Activated CD8-positive, alpha-beta memory T cell treated with anti-CD3 and anti-CD28 coated beads for 48 hours (primary cell): ENCODE results near the gene HECTD3.
"Not testable (repeated sequence)": the region's sequence is repeated elsewhere in the genome, so short reads cannot be mapped to it uniquely, and the experiment has no call there.

ENCODE experiments used
- DNase-seq, 3 experiments: peaks; one replicate each; pipeline ENCODE4 v3.0.0-alpha.2; 2020; ENCODE audit warnings: low read depth in 2 of 3, low spot score in 2 of 3

HECTD3 gene

DNA sequence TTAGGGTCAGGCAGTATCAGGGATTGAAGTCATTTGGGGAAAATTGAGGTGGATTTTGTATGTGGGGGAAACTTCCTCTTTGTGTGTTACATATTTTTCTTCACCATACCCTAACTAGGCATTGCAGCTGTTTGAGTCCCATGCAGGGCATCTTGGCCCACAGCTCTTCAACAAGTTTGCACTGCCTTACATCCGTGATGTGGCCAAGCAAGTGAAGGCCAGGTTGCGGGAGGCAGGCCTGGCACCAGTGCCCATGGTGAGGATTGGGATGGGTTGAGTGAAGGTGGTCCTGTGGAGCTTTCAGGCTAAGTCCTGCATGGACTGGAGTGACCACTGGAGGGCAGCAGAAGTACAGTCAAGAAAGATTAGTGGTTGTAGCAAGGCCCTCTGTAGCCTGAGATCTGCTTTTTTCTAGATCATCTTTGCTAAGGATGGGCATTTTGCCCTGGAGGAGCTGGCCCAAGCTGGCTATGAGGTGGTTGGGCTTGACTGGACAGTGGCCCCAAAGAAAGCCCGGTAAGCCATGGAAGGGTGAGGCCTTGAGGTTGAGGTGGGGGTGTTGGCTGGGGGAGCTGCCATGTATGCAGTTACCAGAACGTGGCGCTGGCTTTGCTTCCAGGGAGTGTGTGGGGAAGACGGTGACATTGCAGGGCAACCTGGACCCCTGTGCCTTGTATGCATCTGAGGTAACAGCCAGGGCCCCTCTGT lies 3.4 kb upstream of the HECTD3 start:
- DNase-seq, result peak in 2 of 3 experiments; percentile 53 to 57

DNA sequence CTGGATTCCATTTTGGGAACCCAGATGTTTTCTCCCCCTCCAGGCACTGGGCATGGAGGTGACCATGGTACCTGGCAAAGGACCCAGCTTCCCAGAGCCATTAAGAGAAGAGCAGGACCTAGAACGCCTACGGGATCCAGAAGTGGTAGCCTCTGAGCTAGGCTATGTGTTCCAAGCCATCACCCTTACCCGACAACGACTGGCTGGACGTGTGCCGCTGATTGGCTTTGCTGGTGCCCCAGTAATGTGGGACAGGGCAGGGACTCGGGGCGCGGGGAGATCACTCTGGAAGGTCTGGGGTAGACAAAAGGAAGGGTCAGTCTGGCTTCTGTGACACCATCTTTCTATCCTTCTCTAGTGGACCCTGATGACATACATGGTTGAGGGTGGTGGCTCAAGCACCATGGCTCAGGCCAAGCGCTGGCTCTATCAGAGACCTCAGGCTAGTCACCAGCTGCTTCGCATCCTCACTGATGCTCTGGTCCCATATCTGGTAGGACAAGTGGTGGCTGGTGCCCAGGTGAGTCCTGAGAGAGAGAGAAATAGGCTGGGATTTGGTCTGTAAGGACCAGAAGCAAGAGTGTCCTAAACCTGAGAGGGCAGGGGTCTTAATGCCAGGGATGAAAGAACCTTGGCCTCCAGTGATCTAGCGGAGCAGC lies 2.6 kb upstream of the HECTD3 start:
- no peak for DNase-seq

DNA sequence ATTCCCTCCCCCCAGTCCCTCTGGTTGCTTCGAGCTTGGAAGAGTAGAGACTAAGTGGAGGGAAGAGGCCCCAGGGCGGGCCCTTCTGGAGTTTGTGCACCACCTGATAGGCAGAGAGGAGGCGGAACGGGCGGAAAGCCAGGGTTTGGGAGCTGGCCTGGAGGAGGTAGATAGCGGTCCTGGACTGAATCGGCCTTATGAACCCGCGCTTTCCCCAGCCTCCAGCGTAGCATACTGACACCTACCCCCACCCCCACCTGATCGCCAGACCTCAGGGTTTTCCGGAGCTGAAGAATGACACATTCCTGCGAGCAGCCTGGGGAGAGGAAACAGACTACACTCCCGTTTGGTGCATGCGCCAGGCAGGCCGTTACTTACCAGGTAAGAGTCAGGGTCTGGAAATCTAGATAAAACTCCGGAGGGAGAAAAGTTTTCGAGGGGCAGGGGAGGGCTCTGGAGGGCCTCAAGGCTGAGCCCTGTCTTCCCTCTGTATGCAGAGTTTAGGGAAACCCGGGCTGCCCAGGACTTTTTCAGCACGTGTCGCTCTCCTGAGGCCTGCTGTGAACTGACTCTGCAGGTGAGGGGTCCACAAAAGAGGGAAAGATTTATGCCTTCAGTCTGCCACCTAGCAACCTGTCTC lies 1.6 kb upstream of the HECTD3 start:
- DNase-seq, result no peak

DNA sequence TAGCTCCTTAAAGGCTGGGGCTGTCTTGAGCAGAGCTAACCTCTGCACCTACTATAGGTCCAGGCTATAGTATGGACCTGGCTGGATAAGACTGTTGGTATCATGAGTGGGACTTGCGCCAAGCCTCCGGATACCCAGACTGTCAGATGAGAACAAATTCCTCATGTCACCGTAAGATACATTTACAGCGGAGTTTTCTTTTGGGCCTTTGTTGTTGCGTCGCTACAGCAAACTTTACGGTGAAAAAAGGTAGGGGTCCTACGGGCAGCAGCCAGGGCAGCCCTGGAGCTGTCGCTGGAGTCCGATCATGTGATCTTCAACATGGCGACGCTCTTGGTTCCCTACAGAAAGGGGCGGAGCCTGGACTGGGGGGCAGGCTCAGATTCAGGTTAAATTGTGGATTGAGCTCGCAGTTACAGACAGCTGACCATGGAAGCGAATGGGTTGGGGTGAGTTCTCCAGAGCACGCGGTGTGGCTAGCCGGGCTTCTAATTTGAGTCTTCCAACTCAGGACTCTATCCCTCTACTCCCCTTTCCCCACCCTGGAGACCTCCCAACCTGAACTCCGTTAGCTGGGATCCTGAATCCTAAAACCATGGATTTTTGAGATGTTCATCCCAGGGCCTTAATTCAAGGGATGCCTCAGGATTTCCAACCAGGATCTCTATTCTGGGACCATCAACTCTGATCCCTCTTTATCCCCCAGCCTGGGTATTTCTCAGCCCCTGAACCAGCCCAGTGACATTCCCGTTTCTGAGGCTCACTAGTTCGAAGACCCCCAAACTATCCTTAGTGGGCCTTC lies 914 bp upstream of the HECTD3 start, which contains the start of gene UROD:
Gene UROD, plus strand, starts transcription at position 418 of the 802 bp plus-strand sequence. Its CDS starts 12 bp downstream, at position 430.
- peak; percentile 58 to 72 (median 63) for DNase-seq

DNA sequence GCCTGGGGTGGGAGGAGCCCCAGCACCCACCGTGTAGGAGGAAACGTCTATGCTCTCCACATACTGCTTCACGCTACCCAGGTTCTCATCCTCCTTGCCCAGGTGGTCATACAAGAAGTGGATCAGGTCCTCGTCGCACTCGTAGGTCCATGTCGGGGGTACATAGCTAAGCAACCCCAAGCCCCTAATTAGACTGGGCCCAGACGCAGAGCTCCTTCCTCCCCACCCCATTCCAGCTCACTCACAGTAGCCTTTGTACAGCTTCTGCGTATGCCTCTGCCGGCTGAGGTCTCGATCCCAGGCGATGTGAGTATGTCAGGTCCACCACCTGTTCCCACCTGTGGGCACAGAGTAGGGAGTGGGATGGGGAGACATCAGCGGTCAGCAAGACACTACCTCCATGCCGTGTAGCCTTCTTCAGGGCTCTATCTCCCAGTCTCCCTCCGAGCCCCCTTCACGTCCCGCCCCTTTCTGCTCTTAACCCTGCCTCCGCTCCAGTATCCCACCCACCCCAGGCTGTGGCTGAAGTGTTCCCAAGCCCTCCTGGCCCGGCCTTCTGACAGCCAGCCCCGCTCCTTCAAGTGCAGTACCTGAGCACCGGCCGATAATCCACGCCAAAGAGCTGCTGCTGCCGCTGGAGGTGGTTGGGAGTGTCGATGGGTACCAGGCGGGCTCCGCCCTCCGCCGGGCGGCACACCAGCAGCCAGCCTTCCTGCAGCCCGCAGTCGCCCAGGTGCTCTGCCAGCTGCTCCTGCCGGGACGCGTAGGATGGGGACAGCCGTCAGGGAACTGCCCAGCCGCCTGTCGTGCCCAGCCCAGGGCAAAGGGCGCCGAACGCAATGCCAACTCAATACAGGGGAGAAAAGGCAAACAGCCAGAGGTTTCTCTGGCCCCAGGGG lies 919 bp downstream of the HECTD3 start:
- DNase-seq, result no peak

DNA sequence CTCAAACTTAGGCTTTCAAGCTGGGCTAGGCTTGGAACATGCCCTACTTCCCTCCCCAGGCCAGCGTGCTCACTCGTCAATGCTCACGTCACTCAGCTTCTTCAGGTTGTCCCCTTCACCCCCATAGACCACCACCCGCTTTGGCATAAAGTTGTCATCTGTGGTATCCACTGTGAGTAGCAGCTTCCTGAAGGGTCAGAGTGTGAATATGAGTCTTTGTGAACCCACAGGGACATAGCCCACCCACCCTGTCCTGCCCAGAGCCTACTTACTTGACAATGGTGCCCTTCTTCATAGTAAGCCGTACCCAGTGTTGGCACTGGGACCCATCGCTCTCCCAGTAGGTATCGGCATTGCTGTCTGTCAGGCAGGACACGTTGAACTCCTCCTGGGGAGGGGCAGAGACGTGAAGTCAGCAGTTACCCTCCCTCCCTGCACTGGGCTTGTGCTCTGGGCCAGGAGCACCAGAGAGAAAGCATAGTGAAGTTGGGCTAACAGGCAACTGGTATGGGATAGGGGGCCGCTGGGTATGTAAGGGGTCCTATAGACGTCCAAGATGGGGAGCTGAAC lies 1.7 kb downstream of the HECTD3 start:
- DNase-seq, result no peak

DNA sequence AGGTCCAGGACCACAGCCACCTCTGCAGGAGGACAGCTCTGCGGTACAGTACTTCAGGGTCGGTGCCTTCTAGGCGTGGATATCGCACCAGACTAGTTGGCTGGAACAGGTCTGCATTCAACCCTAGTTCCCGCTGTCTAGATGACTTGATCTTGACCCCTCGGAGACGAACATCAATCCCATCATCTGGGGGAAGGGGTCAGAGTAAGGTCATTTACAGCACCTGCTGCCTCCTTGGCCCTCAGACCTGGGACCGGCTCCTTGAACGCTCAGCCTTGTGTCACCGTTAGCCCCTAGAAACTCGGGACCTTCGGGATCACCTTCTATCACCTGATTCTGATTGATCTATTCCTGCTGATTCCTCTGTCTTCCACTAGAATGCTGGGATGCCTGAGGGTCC lies 2.6 kb downstream of the HECTD3 start:
- DNase-seq, result no peak

DNA sequence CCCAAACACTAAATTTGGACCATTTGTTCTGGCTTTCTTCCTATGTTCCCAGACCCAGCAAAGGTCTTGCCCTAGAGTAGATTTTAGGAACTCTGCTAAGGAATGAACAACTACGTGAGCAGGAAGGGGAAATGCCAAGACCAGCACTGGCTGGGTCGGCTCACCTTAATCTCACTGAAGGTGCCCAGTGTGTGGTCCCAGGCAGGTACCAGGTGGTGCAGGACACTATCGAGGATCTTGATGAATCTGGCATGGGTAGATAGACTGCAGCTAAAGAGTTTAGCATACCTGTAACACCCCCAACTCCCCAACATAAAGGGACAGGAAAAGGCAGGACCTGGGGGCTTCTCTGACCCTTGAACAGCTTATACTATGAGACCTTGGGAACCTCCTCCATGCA lies 3.0 kb downstream of the HECTD3 start:
- no peak for DNase-seq

DNA sequence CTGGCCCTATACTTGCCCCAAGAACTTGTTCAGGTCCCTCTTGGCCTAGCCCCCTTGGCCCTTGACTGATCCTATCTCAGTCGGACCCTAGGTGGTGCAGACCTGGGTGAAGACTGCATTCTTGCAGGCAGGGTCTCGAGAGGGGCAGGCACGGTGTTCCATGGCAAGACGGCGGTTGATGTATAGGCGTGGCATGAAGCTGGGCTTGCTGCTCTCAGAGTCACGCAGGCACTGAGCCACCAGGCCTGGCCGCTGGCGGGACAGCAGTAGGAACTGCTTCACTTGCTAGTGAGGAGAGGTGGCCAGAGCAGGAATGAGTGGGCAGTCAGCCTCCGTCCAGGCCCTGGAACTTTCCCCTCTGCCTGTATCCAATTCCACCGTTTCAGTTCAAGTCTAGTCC lies 3.8 kb downstream of the HECTD3 start:
- DNase-seq, result no peak

DNA sequence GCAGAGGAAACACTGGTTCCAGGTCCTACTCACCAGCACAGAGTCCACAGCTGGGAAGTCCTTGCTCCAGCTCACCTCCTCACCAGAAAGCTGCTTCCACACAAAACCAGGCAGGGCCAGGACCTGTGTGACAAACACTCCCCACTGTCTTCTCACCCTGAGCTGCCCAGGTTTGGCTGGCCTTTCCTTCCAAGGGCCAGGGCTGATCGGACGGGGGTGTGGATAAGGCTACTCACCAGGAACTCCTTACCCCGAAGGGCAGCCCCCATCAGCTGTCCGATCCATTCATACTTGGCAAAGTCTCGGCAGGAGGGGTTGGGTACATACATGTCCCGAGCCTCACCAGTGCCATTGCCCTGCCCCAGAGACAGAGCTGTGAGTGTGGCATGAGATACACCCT lies 5.4 kb downstream of the HECTD3 start:
- no peak for DNase-seq

DNA sequence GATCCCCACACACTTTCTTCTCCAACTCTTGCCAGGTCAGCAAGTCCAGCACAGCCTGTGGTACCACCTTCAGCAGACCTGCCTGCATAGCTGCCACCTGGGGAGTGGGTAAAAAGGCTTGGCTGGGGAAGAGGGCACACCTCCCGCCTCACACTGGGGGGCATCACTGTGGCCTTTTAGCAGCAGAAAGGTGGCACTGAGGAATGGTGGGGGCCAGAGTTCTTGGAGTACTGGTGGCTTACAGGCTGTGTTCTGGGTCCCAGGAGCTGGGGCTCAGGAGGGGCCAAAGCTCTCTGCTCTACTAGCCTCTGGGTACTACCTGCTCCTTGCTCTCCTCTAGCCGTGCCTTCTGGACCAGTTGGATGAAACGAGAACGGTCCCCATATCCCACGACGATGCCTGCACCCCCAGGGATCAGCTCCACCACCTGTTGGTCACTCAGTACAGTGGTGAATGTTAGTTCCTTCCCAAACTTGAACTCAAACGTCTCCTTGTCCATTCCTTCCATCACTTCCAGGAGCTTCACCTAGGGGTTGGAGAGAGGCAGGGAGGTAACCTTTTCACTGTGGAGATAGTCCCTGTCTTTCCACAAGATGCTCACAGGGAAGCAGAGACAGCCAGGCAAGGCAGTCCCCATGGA lies 6.7 kb downstream of the HECTD3 start:
- DNase-seq, result no peak

DNA sequence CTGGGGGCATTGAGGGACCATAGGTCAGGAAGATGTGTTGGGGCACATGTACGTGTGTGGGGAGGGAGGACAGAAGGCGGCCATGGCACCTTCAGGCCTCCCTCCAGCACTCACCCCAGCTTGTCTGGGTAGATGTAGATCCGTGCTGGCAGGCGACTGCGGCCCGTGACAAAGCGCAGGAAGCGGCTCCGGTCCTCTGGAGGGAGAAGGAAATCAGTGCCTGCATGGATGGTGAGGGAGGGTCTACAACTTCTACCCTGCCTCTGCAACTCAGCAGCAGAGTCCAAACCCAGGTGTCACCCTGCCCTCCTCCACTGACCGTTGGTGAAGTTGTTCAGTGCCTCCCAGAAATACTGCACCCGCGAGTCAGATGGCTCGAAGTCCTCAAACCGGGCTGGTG lies 7.4 kb downstream of the HECTD3 start:
- DNase-seq, result no peak

DNA sequence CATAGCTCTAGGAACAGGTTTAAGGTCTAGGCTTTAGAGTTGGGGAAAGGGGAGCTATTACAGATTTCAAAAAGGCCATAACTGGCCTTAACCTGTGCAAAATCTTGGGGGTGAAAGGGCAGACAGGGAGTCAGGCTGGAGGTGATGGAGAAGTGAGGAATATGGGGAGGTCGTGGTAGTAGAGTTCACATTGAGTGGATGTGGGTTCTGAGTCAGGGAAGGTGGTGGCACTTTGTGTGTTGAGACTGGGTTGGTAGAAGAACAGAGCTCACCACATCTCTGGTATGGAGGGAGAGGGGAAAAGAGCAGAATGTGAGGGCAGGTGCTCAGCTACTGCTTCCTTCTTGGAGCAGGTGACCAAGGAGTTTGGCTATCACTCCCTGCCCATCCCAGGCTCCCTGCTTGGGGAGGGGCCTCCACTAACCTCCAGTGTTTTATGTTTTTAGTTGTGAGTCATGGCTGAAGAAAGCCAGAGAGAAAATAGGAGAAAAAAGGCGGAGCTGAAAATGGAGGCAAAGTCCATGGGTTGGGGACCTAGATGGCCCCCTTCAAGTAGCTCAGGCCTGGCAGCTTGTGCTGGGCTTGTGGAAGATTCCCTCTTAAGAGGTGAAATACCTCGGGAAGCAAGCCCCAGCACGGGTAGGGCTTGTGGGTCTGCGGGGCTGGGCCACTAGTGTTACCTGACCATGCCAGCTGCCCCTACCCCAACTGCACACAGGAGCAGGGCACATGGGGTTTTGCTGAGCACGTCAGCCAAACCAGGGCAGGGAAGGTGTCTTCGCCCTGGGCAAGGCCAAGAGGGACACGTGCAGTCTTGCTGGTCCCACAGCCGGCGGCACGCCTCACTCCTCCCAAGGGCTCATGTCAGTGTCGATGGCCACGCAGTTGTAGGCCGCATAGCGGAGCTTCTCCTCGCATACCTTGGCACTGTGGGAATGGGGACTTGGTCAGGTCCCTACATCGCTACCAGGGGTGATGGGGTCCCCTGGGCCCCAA lies 8.2 kb downstream of the HECTD3 start:
- DNase-seq, result no peak

DNA sequence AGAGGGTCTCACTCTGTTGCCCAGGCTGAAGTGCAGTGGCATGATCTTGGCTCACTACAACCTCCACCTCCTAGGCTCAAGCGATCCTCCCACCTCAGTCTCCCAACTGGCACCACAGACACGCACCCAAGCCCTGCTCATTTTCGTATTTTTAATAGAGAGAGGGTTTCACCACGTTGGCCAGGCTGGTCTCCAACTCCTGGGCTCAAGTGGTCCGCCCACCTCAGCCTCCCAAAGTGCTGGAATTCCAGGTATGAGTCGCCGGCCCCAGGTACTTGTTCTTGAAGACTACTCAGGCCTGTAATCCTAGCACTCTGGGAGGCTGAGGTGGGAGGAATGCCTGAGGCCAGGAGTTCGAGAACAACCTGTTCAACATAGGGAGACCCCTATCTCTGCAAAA lies 9.5 kb downstream of the HECTD3 start:
- DNase-seq, result not testable (repeated sequence)

DNA sequence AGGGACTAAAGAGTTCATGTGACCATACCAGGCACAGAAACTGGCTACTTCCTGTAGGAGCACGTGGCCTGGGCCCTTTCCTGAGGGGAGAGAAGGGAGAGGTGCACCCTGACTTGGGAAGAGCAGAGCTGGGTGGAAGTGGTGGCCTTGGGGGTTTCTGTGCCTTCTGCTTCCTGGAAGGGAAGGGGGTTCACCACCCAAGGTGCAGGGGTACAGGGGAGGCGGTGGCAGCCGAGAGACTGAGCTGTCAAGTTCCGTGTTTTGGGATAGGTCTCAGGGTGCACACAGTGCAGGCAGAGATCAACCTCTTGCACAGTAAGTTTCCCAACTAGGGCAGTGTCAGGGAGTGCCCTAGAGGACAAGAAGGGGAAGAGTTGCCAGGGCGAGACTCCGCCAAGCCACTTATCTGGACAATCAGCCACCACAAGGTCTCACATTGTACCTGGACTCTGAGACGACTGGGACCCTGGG lies 10.1 kb downstream of the HECTD3 start:
- DNase-seq, result no peak

DNA sequence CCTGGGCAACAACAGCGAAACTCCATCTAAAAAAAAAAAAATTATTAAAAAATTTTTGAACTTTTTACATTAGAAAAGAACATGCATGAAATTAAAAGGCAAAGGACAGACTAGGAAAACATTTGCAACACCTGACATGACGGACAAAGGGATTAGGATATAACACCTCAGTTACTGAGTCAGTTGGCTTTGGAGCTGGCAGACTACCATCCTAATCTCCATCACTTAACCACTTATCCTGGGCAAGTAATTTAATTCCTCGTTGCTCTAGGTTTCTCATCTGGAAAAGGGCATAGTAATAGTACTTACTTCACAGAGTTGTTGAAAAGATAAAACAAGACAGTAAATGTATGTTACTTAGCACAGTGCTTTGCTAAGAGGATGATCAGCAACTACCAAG lies 11.9 kb downstream of the HECTD3 start:
- no peak for DNase-seq

DNA sequence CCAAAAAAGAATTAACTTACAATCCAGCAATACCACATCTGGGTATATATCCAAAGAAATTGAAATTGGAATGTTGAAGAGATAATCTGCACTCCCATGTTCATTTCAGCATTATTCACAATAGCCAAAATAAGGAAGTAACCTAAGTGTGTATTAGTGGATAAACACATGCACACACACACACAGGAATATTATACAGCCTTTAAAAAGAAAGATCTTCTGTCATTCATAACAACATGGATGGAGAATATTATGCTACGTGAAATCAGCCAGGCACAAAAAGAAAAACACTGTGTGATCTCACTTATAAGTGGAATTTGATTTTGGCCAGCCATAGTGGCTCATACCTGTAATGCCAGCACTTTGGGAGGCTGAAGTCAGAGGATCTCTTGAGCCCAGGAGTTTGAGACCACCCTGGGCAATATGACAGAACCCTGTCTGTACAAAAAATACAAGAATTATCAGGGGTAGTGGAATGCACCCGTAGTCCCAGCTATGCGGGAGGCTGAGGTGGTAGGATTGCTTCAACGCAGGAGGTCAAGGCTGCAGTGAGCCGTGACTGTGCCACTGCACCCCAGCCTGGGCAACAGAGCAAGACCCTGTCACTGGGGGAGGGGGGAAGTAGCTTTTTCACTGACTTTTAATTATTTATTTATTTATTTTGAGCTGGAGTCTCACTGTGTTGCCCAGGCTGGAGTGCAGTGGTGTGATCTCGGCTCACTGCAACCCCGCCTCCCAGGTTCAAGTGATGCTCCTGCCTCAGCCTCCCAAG lies 15.5 kb downstream of the HECTD3 start:
- no peak for DNase-seq
